ENCODE data around the gene ZNF70.

DNA sequence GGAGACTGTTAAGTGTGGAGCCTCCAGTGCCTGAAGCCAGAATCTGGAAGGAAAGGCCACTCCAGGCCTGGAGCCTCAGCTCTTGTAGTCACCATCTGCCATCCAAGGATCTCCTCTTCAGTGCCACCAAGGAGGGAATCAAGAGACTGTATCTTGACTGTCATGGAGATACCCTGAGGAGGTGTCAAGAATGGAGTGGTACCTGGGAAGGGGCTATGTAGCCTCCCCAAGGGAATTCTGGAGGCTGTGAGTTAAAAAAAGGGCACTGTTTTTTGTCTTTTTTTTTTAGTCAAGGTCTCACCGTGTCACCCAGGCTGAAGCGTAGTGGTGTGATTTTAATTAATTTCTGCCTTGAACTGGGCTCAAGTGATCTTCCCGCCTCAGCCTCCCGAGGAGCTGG lies 8.7 kb upstream of the ZNF70 start:
- TF ChIP-seq CTCF (IDR thresholded peaks at IDR 0.05; ENCODE audit: low read length) (no peak), EZH2 (IDR thresholded peaks at IDR 0.05; ENCODE audit: borderline replicate concordance, low read length) (no peak)
